Muscle layer of colon (tissue), 2 donors: ENCODE results near the gene QDPR.
"Not testable (repeated sequence)": the region's sequence is repeated elsewhere in the genome, so short reads cannot be mapped to it uniquely, and the experiment has no call there.

Experiments used
- H3K27ac ChIP-seq: one replicate; pipeline ENCODE4 v1.7.0; 2013; ENCODE audit warnings: low read depth, mild to moderate bottlenecking, low read length, moderate library complexity
- H3K27me3 ChIP-seq, 2 donors: one replicate each; pipeline ENCODE4 v1.7.0; 2013; ENCODE audit warnings: low read length in 2 of 2, mild to moderate bottlenecking in 2 of 2; ENCODE audit not compliant: insufficient read depth in 2 of 2, control insufficient read depth in 1 of 2
- H3K36me3 ChIP-seq: one replicate; pipeline ENCODE4 v1.7.0; 2013; ENCODE audit warnings: mild to moderate bottlenecking, low read length; ENCODE audit not compliant: insufficient read depth
- H3K4me1 ChIP-seq: one replicate; pipeline ENCODE4 v1.7.0; 2013; ENCODE audit warnings: mild to moderate bottlenecking, low read length; ENCODE audit not compliant: insufficient read depth
- H3K4me3 ChIP-seq, 2 donors: one replicate each; pipeline ENCODE4 v1.7.0; 2013; ENCODE audit warnings: low read length in 2 of 2, low read depth in 1 of 2, mild to moderate bottlenecking in 1 of 2, moderate library complexity in 1 of 2
- H3K9ac ChIP-seq: one replicate; pipeline ENCODE4 v1.7.0; 2013; ENCODE audit warnings: low read length
- H3K9me3 ChIP-seq: one replicate; pipeline ENCODE4 v1.7.0; 2013; ENCODE audit warnings: mild to moderate bottlenecking, low read length
- donor health status: abdominal sarcoma.
- donor health status: Adenocarcinoma of cecum.

QDPR gene

GRCh38 chr4:17546222-17546621 is 34.3 kb upstream of the QDPR start:
- Histone ChIP-seq H3K36me3 (no peaks in the 10 kb centered on the region), H3K27me3 (no peaks in the 10 kb centered on the region), H3K4me1 (no peaks in the 10 kb centered on the region), H3K9me3 (no peaks in the 10 kb centered on the region), H3K27ac (no peak overlapping the region), H3K9ac (no peak overlapping the region), H3K4me3 (no peak overlapping the region)

DNA sequence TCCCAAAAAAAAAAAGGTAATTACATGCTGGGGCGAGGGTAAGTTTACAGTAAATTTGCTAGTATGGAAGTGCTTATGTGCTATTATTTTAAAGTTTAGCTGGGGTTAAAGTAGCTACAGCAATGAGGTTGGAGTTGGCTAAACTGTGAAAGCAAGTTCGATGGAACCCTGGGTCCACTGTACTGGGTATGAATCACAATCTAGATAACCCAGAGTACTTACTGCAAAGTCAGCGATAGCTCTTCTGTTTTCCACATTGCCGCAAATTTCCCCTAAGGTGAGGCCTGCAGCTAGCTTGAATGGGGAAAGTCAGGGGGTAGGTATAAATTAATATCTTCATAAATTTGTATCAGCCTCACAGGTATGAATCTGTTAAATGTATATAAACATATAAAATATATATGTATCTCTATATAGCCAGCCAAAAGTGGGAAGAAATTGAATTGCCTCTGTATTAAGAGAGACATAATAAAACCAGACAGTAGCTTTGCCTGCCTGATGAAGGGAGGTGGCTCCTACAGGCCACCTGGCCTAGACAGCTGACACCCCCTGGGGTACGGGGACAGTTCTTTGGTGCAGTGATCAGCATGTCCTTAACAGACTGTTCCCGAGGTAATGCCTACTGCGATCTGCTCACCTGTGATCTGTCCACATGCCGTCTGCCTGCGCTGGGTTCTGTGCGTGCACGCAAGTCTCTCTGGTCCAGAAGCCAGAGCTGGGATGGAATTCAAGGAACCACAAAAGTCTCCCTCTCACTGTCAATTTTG is 33.7 kb upstream of the QDPR start:
- Histone ChIP-seq H3K36me3 (no peaks in the 10 kb centered on the region), H3K9me3 (no peaks in the 10 kb centered on the region), H3K27ac (no peak overlapping the region), H3K9ac (no peak overlapping the region), H3K27me3 (no peaks in the 10 kb centered on the region), H3K4me1 (no peaks in the 10 kb centered on the region), H3K4me3 (no peak overlapping the region)

DNA sequence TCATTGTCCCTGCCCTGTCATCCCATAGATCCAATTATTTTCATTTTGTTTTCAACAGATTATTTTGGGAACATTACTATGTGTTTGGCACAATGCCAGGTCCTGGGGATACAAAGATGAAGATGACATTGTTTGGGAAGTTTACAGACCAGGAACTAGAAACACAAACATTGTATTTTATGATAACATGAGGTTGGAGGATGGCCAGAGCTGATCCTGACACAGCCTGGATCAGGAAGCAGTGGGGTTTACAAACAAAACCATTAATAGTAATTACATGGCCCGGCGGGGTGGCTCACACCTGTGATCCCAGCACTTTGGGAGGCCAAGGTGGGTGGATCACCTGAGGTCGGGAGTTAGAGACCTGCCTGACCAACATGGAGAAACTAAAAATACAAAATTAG is 32.9 kb upstream of the QDPR start:
- Histone ChIP-seq H3K4me1 (no peaks in the 10 kb centered on the region), H3K27me3 (no peaks in the 10 kb centered on the region), H3K36me3 (no peaks in the 10 kb centered on the region), H3K9me3 (no peaks in the 10 kb centered on the region), H3K4me3 (no peak overlapping the region), H3K9ac (no peak overlapping the region), H3K27ac (no peak overlapping the region)

DNA sequence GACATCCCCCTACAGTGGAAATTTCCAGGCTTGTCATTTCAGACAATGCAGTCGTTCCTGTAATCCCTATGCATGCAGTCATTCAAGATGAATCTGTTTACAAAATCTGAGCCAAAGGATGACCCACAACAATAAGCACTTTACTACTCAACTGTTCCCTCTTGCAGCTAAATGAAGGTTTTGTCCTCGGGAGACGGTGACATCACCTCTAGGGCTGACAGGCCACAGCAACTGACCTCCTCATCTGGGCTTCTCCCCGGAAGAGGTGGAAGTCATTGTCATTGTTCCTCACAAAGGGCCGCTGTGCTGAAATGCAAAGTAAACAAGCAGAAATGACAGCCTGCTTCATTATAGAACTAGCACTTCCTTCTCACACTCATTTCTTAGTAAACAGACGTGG is 32.3 kb upstream of the QDPR start:
- H3K36me3 ChIP-seq = no peaks in the 10 kb centered on the region

GRCh38 chr4:17537060-17537459 is 25.2 kb upstream of the QDPR start:
- H3K9me3 ChIP-seq, H3K4me3 ChIP-seq, H3K27ac ChIP-seq, H3K36me3 ChIP-seq, H3K9ac ChIP-seq, H3K4me1 ChIP-seq, H3K27me3 ChIP-seq: not testable (repeated sequence)

More for the DNA sequence above, 32.3 kb upstream of the QDPR start:
- no peaks in the 10 kb centered on the region for H3K27me3 ChIP-seq
- H3K9ac ChIP-seq = no peak overlapping the region
- no peaks in the 10 kb centered on the region for H3K9me3 ChIP-seq
- H3K27ac ChIP-seq = no peak overlapping the region
- no peaks in the 10 kb centered on the region for H3K4me1 ChIP-seq
- H3K4me3 ChIP-seq = no peak overlapping the region

DNA sequence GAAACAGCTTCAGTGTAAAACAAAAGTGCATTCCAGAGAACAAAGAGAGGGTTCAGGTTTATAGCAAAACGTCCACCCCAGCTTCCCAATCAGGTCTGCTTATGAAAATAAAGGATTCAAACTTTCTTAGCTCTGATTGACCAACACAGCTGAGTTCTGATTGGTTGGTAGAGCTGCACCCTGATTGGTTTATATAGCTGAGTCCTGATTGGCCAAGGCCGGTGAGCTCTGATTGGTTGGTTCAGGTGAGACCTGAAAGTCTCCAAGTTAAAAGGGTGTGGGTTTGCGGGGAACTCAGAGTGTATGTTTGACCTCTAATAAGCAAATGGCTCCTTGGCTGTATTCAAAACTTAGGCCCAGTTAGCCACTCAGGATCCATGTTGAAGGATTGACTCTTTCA is 24.0 kb upstream of the QDPR start:
- Histone ChIP-seq H3K9ac (no peak overlapping the region), H3K9me3 (no peaks in the 10 kb centered on the region), H3K4me3 (no peak overlapping the region), H3K27me3 (no peaks in the 10 kb centered on the region), H3K36me3 (no peaks in the 10 kb centered on the region), H3K4me1 (no peaks in the 10 kb centered on the region), H3K27ac (no peak overlapping the region)

GRCh38 chr4:17535242-17535641 is 23.4 kb upstream of the QDPR start:
- H3K4me3 ChIP-seq = no peak overlapping the region
- H3K4me1 ChIP-seq = no peaks in the 10 kb centered on the region
- H3K36me3 ChIP-seq = no peaks in the 10 kb centered on the region
- H3K9me3 ChIP-seq = no peaks in the 10 kb centered on the region
- H3K27ac ChIP-seq = no peak overlapping the region
- no peaks in the 10 kb centered on the region for H3K27me3 ChIP-seq
- no peak overlapping the region for H3K9ac ChIP-seq

DNA sequence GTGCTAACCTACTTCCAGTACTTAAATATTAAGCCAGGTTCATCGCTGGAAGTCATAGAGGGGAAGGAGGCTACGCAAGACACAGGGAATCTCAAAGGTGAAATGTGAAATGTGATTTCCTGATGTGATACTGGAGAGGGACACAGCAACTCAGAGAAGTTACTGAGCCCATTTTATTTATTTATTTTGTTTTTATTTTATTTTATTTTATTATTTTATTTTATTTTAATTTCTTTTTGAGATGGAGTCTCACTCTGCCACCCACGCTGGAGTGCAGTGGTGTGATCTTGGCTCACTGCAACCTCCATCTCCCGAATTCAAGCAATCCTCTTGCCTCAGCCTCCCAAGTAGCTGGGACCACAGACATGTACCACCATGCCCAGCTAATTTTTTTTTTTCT is 22.8 kb upstream of the QDPR start:
- H3K4me1 ChIP-seq = no peaks in the 10 kb centered on the region
- no peaks in the 10 kb centered on the region for H3K9me3 ChIP-seq
- H3K36me3 ChIP-seq = no peaks in the 10 kb centered on the region
- no peak overlapping the region for H3K27ac ChIP-seq
- no peaks in the 10 kb centered on the region for H3K27me3 ChIP-seq
- H3K9ac ChIP-seq = no peak overlapping the region
- H3K4me3 ChIP-seq = no peak overlapping the region

DNA sequence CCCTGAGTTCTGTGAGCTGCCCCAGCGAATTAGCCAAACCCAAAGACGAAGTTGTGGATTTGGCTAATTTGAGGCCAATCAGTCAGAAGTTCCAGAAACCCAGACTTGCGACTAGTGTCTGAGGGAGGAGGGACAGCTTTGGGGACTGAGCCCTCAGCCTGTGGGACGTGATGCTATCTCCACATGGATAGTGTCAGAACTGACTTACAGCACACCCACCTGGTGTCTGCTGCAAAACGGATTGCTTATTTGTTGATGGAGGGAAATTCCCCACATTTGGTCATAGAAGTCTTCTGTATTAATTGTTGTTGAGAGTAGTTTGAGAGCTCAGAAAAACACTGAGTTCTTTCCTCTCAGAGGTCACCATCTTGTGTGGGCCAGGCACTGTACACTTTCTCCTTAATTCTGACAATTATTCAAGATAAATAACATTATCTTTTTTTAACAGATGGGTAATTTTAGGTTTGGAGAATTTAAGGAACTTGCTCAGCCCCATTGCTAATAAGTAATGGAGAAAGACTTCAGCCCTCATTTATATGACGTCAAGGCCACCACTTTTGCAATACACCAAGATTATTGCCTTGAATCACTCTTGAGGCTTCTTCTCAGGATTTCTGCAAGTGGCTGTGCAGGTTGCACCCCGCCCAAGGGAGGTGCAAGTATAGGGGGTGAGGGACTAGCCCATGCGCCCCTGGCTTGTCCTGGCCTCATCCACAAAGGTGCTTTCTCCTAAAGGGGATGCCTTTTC is 19.8 kb upstream of the QDPR start:
- no peak overlapping the region for H3K9ac ChIP-seq
- no peaks in the 10 kb centered on the region for H3K9me3 ChIP-seq
- no peaks in the 10 kb centered on the region for H3K27me3 ChIP-seq
- no peaks in the 10 kb centered on the region for H3K36me3 ChIP-seq
- H3K27ac ChIP-seq = no peak overlapping the region
- H3K4me3 ChIP-seq = no peak overlapping the region
- no peaks in the 10 kb centered on the region for H3K4me1 ChIP-seq

DNA sequence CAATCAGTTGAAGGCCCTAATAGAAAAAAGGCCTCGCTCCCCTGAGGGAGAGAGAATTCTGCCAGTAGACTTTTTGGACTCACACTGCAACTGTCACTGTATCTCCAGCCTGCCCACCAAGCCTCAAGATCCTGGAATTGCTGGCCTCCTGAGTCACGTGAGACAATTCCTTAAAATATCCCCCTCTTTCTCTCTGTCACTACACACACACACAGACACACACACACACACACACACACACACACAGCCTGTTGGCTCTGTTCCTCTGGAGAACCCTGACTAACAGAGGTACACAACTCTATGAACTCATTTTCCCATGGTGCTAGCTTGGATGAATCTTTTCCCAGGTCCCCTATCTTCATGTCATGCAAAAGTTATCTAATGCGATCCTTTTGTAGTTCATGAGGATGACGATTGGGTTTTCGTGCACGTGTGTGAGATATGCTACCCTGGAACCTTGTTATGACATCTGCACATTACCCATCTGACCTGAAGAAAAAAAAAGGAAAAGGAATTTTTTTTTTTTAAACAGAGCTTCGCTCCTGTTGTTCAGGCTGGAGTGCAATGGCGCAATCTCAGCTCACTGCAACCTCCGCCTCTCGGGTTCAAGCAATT is 16.8 kb upstream of the QDPR start:
- Histone ChIP-seq H3K27me3 (no peaks in the 10 kb centered on the region), H3K27ac (no peak overlapping the region), H3K4me1 (no peaks in the 10 kb centered on the region), H3K36me3 (no peaks in the 10 kb centered on the region), H3K4me3 (no peak overlapping the region), H3K9me3 (no peaks in the 10 kb centered on the region), H3K9ac (no peak overlapping the region)

DNA sequence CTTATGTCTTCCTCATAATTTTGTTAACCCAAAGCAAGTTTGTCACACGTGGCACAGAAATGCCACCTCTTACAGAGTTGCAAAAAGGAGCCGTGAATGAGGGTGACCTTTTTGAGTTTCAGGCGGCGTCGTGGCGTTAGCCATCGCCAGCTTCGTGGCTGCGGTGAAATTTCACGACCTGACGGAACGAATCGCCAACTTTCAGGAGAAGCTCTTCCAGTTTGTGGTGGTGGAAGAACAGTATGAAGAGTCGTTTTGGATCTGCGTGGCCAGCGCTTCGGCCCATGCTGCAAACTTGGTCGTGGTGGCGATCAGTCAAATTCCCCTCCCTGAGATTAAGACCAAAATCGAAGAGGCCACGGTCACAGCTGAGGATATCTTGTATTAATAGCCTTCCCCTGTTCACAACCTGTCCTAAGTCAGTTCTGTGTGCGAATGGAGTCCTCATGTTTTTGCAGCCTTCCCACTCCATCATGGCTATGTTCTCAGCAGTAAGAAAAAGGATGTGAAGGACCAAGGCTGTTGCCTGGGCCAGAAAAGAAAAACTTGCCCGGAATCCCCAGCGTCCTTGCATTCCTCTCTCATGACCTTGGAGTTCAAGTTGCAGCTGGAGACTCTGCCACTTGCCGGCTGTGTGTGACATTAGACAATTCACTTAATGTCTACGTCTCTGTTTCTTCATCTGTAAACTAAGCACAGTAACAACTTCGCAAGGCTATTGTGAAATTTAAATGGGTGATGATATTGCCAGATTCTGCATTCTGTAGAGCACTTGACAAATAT is 15.0 kb upstream of the QDPR start:
- H3K4me1 ChIP-seq = no peaks in the 10 kb centered on the region
- no peaks in the 10 kb centered on the region for H3K36me3 ChIP-seq
- no peaks in the 10 kb centered on the region for H3K27me3 ChIP-seq
- no peak overlapping the region for H3K4me3 ChIP-seq
- no peak overlapping the region for H3K9ac ChIP-seq
- H3K27ac ChIP-seq = no peak overlapping the region
- H3K9me3 ChIP-seq = no peaks in the 10 kb centered on the region
